HG02588 (cell line): ENCODE results near the gene NTF3.

Experiments
- ATAC-seq: cut with Tn5 transposase; IDR thresholded peaks from one replicate; pipeline ENCODE4 v1.9.1; 2021; ENCODE audit warnings: mild to moderate bottlenecking, moderate library complexity; ENCODE audit not compliant: unreplicated experiment

The NTF3 gene

GRCh38 chr12:5430641-5431603, 986 bp upstream of the NTF3 start:
- no peak for ATAC-seq

DNA sequence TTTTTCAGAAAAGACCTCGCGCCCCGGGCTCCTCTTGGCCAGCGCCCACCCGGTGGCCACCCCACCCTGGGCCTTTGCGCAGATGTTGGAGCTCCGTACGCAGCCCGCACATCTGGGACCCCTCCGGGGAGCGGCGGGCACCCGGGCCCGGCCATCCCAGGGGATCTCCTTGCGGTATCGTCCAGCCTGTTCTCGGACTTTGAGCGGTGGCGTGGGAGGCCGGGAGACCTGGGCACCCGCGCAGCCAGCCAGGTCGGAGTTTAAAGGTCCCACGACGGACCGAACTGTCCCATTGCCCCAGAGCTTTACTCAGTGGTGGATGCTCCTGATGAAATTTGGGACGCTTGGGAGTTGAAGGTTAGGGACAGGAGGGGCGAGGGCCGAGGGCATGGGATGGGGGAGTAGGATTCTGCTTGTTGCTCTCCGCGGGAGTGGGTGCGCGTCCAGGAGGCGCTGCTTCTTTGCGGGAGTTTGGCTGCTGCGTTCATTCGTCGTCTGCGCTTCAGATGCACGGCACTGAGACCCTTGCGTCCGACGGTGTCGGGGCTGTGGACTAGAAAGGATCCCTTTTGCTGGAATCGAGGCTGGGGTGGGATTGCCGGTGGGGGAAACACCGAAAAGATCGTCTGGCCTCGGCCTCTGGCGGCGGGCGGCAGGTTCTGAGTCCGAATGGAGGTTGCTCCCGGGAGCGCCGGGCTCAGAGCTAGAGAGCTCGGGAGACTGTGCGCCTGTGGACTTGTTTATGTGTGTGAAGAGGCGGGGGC, 1.4 kb downstream of the NTF3 start:
- ATAC-seq: no peak

GRCh38 chr12:5433845-5434646, 2.1 kb downstream of the NTF3 start:
- ATAC-seq: no peak

- ATAC-seq: no peak
Observed at GRCh38 chr12:5434647-5435560, 3.0 kb downstream of the NTF3 start.

DNA sequence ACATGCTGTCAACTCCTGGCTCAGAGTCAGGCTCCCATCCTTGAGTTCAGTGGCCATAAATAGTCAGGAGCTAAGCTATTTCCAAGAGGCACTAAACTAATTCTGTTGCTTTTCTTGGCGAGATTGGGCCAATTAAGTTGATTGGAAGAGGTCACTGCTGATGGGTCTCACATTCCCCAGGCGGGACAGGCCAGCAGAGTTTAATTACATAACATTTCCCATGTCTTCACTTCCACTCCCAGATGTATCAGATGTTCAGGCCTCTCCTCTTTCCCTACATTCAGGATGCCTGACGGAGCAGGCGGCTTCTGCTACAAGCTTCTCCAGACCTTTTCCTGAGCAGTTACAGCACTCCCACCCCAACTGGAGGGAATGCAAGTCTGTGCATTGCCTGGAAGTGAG, 5.3 kb downstream of the NTF3 start:
- no peak for ATAC-seq

- no peak for ATAC-seq
Observed at GRCh38 chr12:5437589-5437988, 5.7 kb downstream of the NTF3 start.

DNA sequence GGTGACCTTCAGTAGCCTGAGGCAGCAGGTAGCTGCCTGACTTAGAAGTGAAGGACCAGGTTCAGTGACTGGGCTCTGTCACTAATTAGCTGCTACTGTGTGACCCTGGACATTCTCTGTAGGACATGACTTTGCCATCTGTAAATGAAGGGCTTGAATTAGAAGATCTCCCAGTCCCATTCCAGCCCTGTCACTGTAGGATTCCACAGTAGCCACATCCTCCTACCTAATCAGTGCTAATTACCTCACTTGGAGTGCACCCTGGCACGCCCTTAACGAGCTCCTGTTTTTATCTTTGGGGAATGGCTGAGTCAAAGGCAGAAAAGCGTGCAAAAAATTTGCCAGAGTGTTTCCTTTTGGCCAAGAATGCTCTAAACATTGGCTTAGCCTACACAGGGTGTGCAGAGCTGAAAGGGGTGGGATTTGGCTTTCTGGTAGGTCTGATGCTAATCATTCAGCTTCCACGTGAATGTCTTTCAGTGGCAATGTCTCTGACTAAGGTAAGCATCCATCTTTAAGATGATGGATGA, 6.8 kb downstream of the NTF3 start:
- no peak for ATAC-seq

DNA sequence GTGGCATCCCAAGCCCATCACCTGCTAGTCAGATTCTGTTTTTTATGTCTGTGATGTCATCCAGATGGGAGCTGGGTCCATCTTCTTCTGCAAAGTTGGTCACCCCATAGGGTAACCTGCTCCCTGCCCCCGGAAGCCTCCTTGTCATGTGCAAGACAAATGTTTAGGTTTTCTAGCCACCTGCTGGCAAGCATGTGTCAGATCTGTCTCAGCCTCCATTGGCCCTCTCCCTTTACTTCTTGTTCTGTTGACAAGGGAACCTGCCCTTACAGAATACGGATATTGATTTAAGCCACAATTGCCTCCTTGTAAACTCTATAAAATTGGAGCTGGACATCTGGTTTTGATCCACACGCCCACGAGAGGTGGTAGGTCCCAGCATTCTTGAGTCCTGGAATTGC, 7.5 kb downstream of the NTF3 start:
- no peak for ATAC-seq

GRCh38 chr12:5439788-5440300, 7.9 kb downstream of the NTF3 start:
- ATAC-seq: no peak

DNA sequence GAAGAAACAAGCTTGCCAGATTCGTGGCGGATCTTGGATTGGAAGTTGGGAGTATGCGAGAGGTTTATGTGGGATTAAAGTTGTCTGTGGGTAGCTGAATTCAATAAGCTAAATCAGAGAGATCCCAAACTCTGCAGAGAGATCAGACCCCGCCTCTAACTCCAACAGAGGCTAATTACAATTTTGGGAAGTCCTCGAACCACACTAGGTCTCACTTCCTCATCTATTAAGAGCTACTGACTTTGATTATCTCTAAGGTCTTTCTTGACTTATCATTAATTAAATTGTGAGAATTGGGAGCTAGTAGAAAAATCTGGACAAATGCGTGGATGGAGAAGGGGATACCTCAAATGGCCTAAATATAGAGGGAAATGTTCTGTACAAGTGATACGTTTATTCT, 9.1 kb downstream of the NTF3 start:
- ATAC-seq: no peak

- ATAC-seq: no peak
Observed at GRCh38 chr12:5441497-5442236, 9.8 kb downstream of the NTF3 start.

GRCh38 chr12:5442251-5443006, 10.5 kb downstream of the NTF3 start:
- ATAC-seq: no peak

- ATAC-seq: no peak
Observed at GRCh38 chr12:5444520-5444919, 12.6 kb downstream of the NTF3 start.

GRCh38 chr12:5447320-5447719, 15.4 kb downstream of the NTF3 start:
- ATAC-seq: no peak

GRCh38 chr12:5451251-5451650, 19.3 kb downstream of the NTF3 start:
- ATAC-seq: no peak

DNA sequence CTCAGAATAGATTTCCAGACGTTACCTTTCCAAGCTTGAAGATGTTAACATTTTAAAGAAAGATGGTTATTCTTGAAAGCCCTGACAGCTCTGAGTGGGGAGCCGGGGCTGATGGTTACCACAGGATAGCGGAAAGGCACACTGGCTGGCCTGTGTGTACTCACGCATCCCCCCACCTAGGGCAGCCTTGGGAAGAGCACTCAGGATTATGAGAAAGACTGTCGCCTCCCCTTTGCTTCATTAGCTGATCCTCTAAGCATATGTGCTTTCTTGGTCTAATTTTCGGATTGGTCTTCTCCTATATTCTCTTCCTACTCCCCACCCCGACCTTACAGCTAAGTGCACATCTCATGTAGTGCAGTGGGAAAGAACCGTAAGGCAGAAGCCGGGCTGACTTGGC, 20.7 kb downstream of the NTF3 start:
- ATAC-seq: no peak

DNA sequence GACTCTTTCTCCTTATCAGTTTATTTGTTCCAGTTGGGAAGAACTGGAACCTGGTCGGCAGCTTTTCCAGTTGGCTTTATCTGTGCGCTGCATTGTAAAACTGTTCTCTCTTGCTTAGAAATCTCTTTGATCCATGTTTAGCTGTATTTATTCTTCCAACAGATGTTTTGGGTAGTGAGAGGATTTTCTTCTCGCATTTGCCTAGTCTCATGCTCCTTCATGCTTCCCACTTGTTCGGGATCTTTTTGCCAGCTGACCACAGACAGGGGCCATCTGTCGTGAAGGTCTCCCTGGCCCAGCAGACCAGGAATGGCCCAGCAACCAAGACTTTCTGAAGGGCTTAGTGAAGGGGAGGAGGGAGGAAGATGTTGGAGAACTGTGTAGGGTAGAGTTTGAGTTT, 21.6 kb downstream of the NTF3 start:
- no peak for ATAC-seq

GRCh38 chr12:5455045-5455444, 23.1 kb downstream of the NTF3 start:
- no peak for ATAC-seq
